GM18868 (cell line): ENCODE results near the gene SH3PXD2A.

Source experiments
- ATAC-seq: cut with Tn5 transposase; IDR thresholded peaks from one replicate; pipeline ENCODE4 v1.9.1; 2021; ENCODE audit warnings: mild to moderate bottlenecking, moderate library complexity; ENCODE audit not compliant: unreplicated experiment

Gene SH3PXD2A

GRCh38 chr10:103711351-103711994, 143.9 kb downstream of the SH3PXD2A start:
- ATAC-seq: no peak

GRCh38 chr10:103710490-103710889, 144.9 kb downstream of the SH3PXD2A start:
- ATAC-seq: no peak

GRCh38 chr10:103709341-103709920, 145.9 kb downstream of the SH3PXD2A start:
- no peak for ATAC-seq

- ATAC-seq: no peak
Measured at GRCh38 chr10:103708627-103709288, 146.6 kb downstream of the SH3PXD2A start.

GRCh38 chr10:103707956-103708626, 147.3 kb downstream of the SH3PXD2A start:
- no peak for ATAC-seq

GRCh38 chr10:103706762-103707161, 148.6 kb downstream of the SH3PXD2A start:
- ATAC-seq: no peak

GRCh38 chr10:103706047-103706446, 149.3 kb downstream of the SH3PXD2A start:
- no peak for ATAC-seq

- ATAC-seq: peak; percentile 76
Measured at GRCh38 chr10:103703941-103704919, 151.1 kb downstream of the SH3PXD2A start.

- ATAC-seq: no peak
Measured at GRCh38 chr10:103701380-103702222, 153.8 kb downstream of the SH3PXD2A start.

- ATAC-seq: no peak
Measured at GRCh38 chr10:103700436-103700715, 155.0 kb downstream of the SH3PXD2A start.

GRCh38 chr10:103699611-103700435, 155.6 kb downstream of the SH3PXD2A start:
- no peak for ATAC-seq

- ATAC-seq: no peak
Measured at GRCh38 chr10:103698266-103698665, 157.1 kb downstream of the SH3PXD2A start.

- ATAC-seq: no peak
Measured at GRCh38 chr10:103697787-103698186, 157.6 kb downstream of the SH3PXD2A start.

- peak; percentile 34 for ATAC-seq
Measured at GRCh38 chr10:103696411-103697145, 158.8 kb downstream of the SH3PXD2A start.

- ATAC-seq: no peak
Measured at GRCh38 chr10:103696094-103696410, 159.3 kb downstream of the SH3PXD2A start.

- ATAC-seq: no peak
Measured at GRCh38 chr10:103695584-103696005, 159.8 kb downstream of the SH3PXD2A start.

GRCh38 chr10:103693812-103694205, 161.6 kb downstream of the SH3PXD2A start:
- no peak for ATAC-seq
